ENCODE data around the gene RABL6. TPM values are rescaled to one million over a fixed set of nuclear protein-coding genes. Genes with fewer than 3 reads are reported as not detected.
"Not testable (repeated sequence)": the region's sequence is repeated elsewhere in the genome, so short reads cannot be mapped to it uniquely, and the experiment has no call there.

The RABL6 gene
- total RNA-seq, 1 donor: 64.8 TPM

GRCh38 chr9:136795000-136795348 lies 12.8 kb upstream of the RABL6 start:
- TF ChIP-seq CTCF (IDR thresholded peaks at IDR 0.05; ENCODE audit: extremely low read depth, low read depth, low read length): no peak
- peaks cover 15% of the 10 kb centered on the region for H3K4me1 ChIP-seq (ENCODE audit: insufficient read depth, low read length)

GRCh38 chr9:136796238-136796774 lies 11.4 kb upstream of the RABL6 start, which contains the start of gene CCDC183:
Gene CCDC183, plus strand, starts transcription at chr9:136796338. Its CDS starts 60 bp downstream, at chr9:136796398.
- TF ChIP-seq CTCF (IDR thresholded peaks at IDR 0.05; ENCODE audit: extremely low read depth, low read depth, low read length): no peak
- peaks cover 49% of the 10 kb centered on the region for H3K27me3 ChIP-seq (ENCODE audit: insufficient read depth, low read length)
- no peak within 1 kb of the TSS for H3K4me2 ChIP-seq (ENCODE audit: insufficient read depth, low read length)

More at GRCh38 chr9:136795000-136795348, 12.8 kb upstream of the RABL6 start:
- H4K20me1 ChIP-seq (ENCODE audit: insufficient read depth, low read length): peaks cover 18% of the 10 kb centered on the region
- no peak for DNase-seq (ENCODE audit: insufficient read length, low spot score, missing footprints)
- H3K27ac ChIP-seq (ENCODE audit: low read depth, low read length): no peak overlapping the region
- H3K36me3 ChIP-seq (ENCODE audit: insufficient read depth, low read length): peaks cover 6% of the 10 kb centered on the region
- H3K27me3 ChIP-seq (ENCODE audit: insufficient read depth, low read length): peaks cover 37% of the 10 kb centered on the region
- H3K4me3 ChIP-seq (ENCODE audit: insufficient read depth, low read length): no peak overlapping the region
- H3K79me2 ChIP-seq (ENCODE audit: insufficient read depth, low read length): peaks cover 11% of the 10 kb centered on the region
- no peaks in the 10 kb centered on the region for H3K9me3 ChIP-seq (ENCODE audit: low read depth, low read length)
- no peak overlapping the region for H2AFZ ChIP-seq (ENCODE audit: low read length)
- H3K4me2 ChIP-seq (ENCODE audit: insufficient read depth, low read length): no peak overlapping the region

DNA sequence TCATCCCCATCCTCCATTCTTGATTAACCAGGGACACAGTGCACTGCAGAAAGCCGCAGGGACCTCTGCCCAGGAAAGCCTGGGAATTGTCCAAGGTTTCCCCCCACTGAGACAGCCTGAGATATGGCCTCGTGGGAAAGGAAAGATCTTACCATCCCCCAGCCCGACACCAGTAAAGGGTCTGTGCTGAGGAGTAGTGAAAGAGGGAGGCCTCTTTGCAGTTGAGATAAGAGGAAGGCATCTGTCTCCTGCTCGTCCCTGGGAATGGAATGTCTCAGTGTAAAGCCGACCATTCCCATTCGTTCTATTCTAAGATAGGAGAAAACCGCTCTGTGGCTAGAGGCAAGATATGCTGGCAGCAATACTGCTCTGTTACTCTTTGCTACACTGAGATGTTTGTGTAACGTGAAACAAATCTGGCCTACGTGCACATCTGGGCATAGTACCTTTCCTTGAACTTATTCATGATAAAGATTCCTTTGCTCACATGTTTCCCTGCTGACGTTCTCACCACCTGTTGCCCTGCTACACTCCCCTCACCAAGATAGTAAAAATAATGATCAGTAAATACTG lies 10.9 kb upstream of the RABL6 start:
- H2AFZ ChIP-seq (ENCODE audit: low read length); DNase-seq (ENCODE audit: insufficient read length, low spot score, missing footprints); H3K9me3 ChIP-seq (ENCODE audit: low read depth, low read length); H3K79me2 ChIP-seq (ENCODE audit: insufficient read depth, low read length); H3K4me2 ChIP-seq (ENCODE audit: insufficient read depth, low read length); H3K27ac ChIP-seq (ENCODE audit: low read depth, low read length); H3K36me3 ChIP-seq (ENCODE audit: insufficient read depth, low read length); H3K4me3 ChIP-seq (ENCODE audit: insufficient read depth, low read length); H3K4me1 ChIP-seq (ENCODE audit: insufficient read depth, low read length): not testable (repeated sequence)
- Histone ChIP-seq H3K27me3 (ENCODE audit: insufficient read depth, low read length) (peaks cover 55% of the 10 kb centered on the region), H4K20me1 (ENCODE audit: insufficient read depth, low read length) (peaks cover 18% of the 10 kb centered on the region)

More at GRCh38 chr9:136796238-136796774, 11.4 kb upstream of the RABL6 start, which contains the start of gene CCDC183:
- H3K9me3 ChIP-seq (ENCODE audit: low read depth, low read length): no peaks in the 10 kb centered on the region
- no peak within 1 kb of the TSS for H2AFZ ChIP-seq (ENCODE audit: low read length)
- H3K36me3 ChIP-seq (ENCODE audit: insufficient read depth, low read length): peaks cover 6% of the 10 kb centered on the region
- H4K20me1 ChIP-seq (ENCODE audit: insufficient read depth, low read length): peaks cover 18% of the 10 kb centered on the region
- H3K4me3 ChIP-seq (ENCODE audit: insufficient read depth, low read length): no peak within 1 kb of the TSS
- peaks cover 11% of the 10 kb centered on the region for H3K4me1 ChIP-seq (ENCODE audit: insufficient read depth, low read length)
- peaks cover 9% of the 10 kb centered on the region for H3K79me2 ChIP-seq (ENCODE audit: insufficient read depth, low read length)
- DNase-seq (ENCODE audit: insufficient read length, low spot score, missing footprints): no peak
- H3K27ac ChIP-seq (ENCODE audit: low read depth, low read length): no peak within 1 kb of the TSS

GRCh38 chr9:136798708-136799078 lies 9.1 kb upstream of the RABL6 start:
- DNase-seq (ENCODE audit: insufficient read length, low spot score, missing footprints): peak; percentile 62
- no peaks in the 10 kb centered on the region for H3K79me2 ChIP-seq (ENCODE audit: insufficient read depth, low read length)
- peaks cover 1% of the 10 kb centered on the region for H4K20me1 ChIP-seq (ENCODE audit: insufficient read depth, low read length)
- no peak for TF ChIP-seq CTCF (IDR thresholded peaks at IDR 0.05; ENCODE audit: extremely low read depth, low read depth, low read length)
- H3K9me3 ChIP-seq (ENCODE audit: low read depth, low read length): no peaks in the 10 kb centered on the region
- H2AFZ ChIP-seq (ENCODE audit: low read length): no peak overlapping the region
- peaks cover 60% of the 10 kb centered on the region for H3K27me3 ChIP-seq (ENCODE audit: insufficient read depth, low read length)
- H3K4me3 ChIP-seq (ENCODE audit: insufficient read depth, low read length): no peak overlapping the region
- H3K36me3 ChIP-seq (ENCODE audit: insufficient read depth, low read length): no peaks in the 10 kb centered on the region
- H3K4me2 ChIP-seq (ENCODE audit: insufficient read depth, low read length): no peak overlapping the region
- H3K4me1 ChIP-seq (ENCODE audit: insufficient read depth, low read length): peaks cover 2% of the 10 kb centered on the region
- no peak overlapping the region for H3K27ac ChIP-seq (ENCODE audit: low read depth, low read length)
